ENCODE results near the gene CCNO.
A peak's percentile ranks its signal among the peaks of the same experiment; 100 is the strongest.

The CCNO gene

GRCh38 chr5:55227664-55228430 lies 5.6 kb downstream of the CCNO start:
- TF ChIP-seq ZNF274 (IDR thresholded peaks at IDR 0.05; ENCODE audit: low read depth, low read length), result no peak
- no peak for TF ChIP-seq SUZ12 (IDR thresholded peaks at IDR 0.05; ENCODE audit: extremely low read depth, insufficient read depth, insufficient read length)
- no peak for TF ChIP-seq YY1 (IDR thresholded peaks at IDR 0.05; ENCODE audit: insufficient read depth, insufficient read length)
- Histone ChIP-seq H3K9ac (ENCODE audit: insufficient read length, low read depth) (peak overlapping the region; percentile 64), H3K36me3 (ENCODE audit: insufficient read depth, insufficient read length, low read length) (no peaks in the 10 kb centered on the region), H3K9me3 (ENCODE audit: insufficient read depth, low read length) (peaks cover 21% of the 10 kb centered on the region), H3K4me3 (ENCODE audit: insufficient read length, low read depth) (peak overlapping the region; percentile 54), H3K27me3 (ENCODE audit: insufficient read depth, insufficient read length) (peaks cover 98% of the 10 kb centered on the region), H3K4me1 (ENCODE audit: insufficient read depth, insufficient read length) (no peaks in the 10 kb centered on the region)
- DNase-seq (ENCODE audit: low read depth, low spot score), result no peak

GRCh38 chr5:55226934-55227663 lies 6.3 kb downstream of the CCNO start, which contains the start of gene MCIDAS:
Gene MCIDAS, minus strand, starts transcription at chr5:55227315. Its CDS starts 177 bp downstream, at chr5:55227138.
- Histone ChIP-seq H3K36me3 (ENCODE audit: insufficient read depth, insufficient read length, low read length) (no peaks in the 10 kb centered on the region), H3K9me3 (ENCODE audit: insufficient read depth, low read length) (peaks cover 21% of the 10 kb centered on the region), H3K4me1 (ENCODE audit: insufficient read depth, insufficient read length) (no peaks in the 10 kb centered on the region), H3K4me3 (ENCODE audit: insufficient read length, low read depth) (peak within 1 kb of the TSS; percentile 54), H3K27me3 (ENCODE audit: insufficient read depth, insufficient read length) (peaks cover 98% of the 10 kb centered on the region), H3K9ac (ENCODE audit: insufficient read length, low read depth) (peak within 1 kb of the TSS; percentile 72)
- no peak for DNase-seq (ENCODE audit: low read depth, low spot score)
- TF ChIP-seq YY1 (IDR thresholded peaks at IDR 0.05; ENCODE audit: insufficient read depth, insufficient read length) (no peak), SUZ12 (IDR thresholded peaks at IDR 0.05; ENCODE audit: extremely low read depth, insufficient read depth, insufficient read length) (no peak), ZNF274 (IDR thresholded peaks at IDR 0.05; ENCODE audit: low read depth, low read length) (no peak)

DNA sequence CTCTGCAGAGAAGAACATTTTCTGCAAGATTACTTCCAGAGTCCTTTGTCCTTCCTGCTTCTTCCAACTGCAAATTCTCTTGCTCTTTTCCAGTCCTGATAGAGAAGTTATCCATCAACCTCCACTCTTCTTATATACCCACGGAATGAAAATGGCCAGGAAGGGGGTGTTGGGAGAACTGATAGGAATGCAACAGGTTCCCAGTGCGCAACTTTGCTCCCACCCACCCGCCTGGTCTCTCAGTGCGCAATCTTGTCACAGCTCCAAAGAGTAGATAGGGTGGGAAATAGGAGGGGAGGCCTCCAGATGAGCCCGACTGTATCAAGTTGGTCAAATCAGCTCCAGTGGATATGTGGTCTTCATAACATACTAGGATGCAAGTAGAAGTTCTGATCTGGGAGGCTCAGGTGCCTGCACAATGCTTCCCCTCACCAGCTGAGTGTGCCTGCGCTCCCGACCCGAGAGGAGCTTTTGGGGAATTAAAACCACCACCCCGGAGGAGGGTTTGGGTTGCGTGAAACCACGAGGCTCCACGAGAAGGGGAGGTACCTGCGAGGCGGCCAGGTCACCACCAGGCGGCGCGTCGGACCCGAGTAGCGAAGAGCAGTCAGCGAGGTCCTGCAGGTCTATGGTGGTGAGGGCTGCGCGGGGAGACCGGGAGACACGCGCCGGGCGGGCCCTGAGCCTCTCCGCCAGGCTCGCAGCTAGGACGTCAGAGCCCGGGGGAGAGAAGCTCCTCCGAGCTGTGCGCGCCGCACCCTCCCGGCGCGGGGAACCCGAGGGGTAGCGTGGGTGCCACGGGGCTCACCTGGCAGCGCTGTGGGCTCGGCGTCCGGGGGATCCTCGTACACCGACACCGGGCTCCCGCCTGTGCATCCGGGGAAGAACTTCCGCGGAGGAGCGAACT lies 7.1 kb downstream of the CCNO start:
- peaks cover 96% of the 10 kb centered on the region for H3K27me3 ChIP-seq (ENCODE audit: insufficient read depth, insufficient read length)

DNA sequence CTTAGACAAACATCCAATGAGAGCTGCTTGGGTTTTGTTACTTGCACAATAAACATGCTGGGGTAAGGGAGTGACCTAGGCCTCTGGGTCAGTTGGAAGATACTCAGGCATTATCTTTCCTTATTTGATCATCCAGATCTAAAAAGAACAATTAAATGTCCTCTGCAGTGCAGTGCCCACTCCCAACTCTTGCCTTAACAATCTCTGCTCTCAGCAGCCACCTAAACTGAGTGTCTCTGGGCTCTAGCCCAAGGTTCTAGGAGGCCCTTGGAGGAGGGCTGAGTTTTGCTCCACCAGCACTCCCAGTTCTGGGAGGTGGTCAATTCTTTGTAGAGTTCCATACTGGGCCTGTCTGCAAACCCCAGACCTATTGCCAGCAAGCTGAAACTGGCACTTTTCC lies 8.1 kb downstream of the CCNO start:
- peaks cover 21% of the 10 kb centered on the region for H3K9me3 ChIP-seq (ENCODE audit: insufficient read depth, low read length)
- no peak for DNase-seq (ENCODE audit: low read depth, low spot score)
- no peak overlapping the region for H3K9ac ChIP-seq (ENCODE audit: insufficient read length, low read depth)
- no peaks in the 10 kb centered on the region for H3K4me1 ChIP-seq (ENCODE audit: insufficient read depth, insufficient read length)
- H3K27me3 ChIP-seq (ENCODE audit: insufficient read depth, insufficient read length), result peaks cover 93% of the 10 kb centered on the region
- no peaks in the 10 kb centered on the region for H3K36me3 ChIP-seq (ENCODE audit: insufficient read depth, insufficient read length, low read length)
- TF ChIP-seq YY1 (IDR thresholded peaks at IDR 0.05; ENCODE audit: insufficient read depth, insufficient read length) (no peak), SUZ12 (IDR thresholded peaks at IDR 0.05; ENCODE audit: extremely low read depth, insufficient read depth, insufficient read length) (no peak), ZNF274 (IDR thresholded peaks at IDR 0.05; ENCODE audit: low read depth, low read length) (no peak)
- no peak overlapping the region for H3K4me3 ChIP-seq (ENCODE audit: insufficient read length, low read depth)

More for the DNA sequence above, 7.1 kb downstream of the CCNO start:
- Histone ChIP-seq H3K4me3 (ENCODE audit: insufficient read length, low read depth) (peak overlapping the region; percentile 54), H3K9me3 (ENCODE audit: insufficient read depth, low read length) (peaks cover 21% of the 10 kb centered on the region), H3K36me3 (ENCODE audit: insufficient read depth, insufficient read length, low read length) (no peaks in the 10 kb centered on the region), H3K4me1 (ENCODE audit: insufficient read depth, insufficient read length) (no peaks in the 10 kb centered on the region), H3K9ac (ENCODE audit: insufficient read length, low read depth) (peak overlapping the region; percentile 72)
- TF ChIP-seq SUZ12 (IDR thresholded peaks at IDR 0.05; ENCODE audit: extremely low read depth, insufficient read depth, insufficient read length) (no peak), YY1 (IDR thresholded peaks at IDR 0.05; ENCODE audit: insufficient read depth, insufficient read length) (no peak), ZNF274 (IDR thresholded peaks at IDR 0.05; ENCODE audit: low read depth, low read length) (no peak)
- no peak for DNase-seq (ENCODE audit: low read depth, low spot score)

GRCh38 chr5:55223812-55224240 lies 9.6 kb downstream of the CCNO start:
- no peak for DNase-seq (ENCODE audit: low read depth, low spot score)
- Histone ChIP-seq H3K9ac (ENCODE audit: insufficient read length, low read depth) (no peak overlapping the region), H3K4me3 (ENCODE audit: insufficient read length, low read depth) (no peak overlapping the region), H3K27me3 (ENCODE audit: insufficient read depth, insufficient read length) (peaks cover 87% of the 10 kb centered on the region), H3K36me3 (ENCODE audit: insufficient read depth, insufficient read length, low read length) (no peaks in the 10 kb centered on the region), H3K9me3 (ENCODE audit: insufficient read depth, low read length) (peaks cover 21% of the 10 kb centered on the region), H3K4me1 (ENCODE audit: insufficient read depth, insufficient read length) (no peaks in the 10 kb centered on the region)
- TF ChIP-seq SUZ12 (IDR thresholded peaks at IDR 0.05; ENCODE audit: extremely low read depth, insufficient read depth, insufficient read length) (no peak), ZNF274 (IDR thresholded peaks at IDR 0.05; ENCODE audit: low read depth, low read length) (no peak), YY1 (IDR thresholded peaks at IDR 0.05; ENCODE audit: insufficient read depth, insufficient read length) (no peak)

DNA sequence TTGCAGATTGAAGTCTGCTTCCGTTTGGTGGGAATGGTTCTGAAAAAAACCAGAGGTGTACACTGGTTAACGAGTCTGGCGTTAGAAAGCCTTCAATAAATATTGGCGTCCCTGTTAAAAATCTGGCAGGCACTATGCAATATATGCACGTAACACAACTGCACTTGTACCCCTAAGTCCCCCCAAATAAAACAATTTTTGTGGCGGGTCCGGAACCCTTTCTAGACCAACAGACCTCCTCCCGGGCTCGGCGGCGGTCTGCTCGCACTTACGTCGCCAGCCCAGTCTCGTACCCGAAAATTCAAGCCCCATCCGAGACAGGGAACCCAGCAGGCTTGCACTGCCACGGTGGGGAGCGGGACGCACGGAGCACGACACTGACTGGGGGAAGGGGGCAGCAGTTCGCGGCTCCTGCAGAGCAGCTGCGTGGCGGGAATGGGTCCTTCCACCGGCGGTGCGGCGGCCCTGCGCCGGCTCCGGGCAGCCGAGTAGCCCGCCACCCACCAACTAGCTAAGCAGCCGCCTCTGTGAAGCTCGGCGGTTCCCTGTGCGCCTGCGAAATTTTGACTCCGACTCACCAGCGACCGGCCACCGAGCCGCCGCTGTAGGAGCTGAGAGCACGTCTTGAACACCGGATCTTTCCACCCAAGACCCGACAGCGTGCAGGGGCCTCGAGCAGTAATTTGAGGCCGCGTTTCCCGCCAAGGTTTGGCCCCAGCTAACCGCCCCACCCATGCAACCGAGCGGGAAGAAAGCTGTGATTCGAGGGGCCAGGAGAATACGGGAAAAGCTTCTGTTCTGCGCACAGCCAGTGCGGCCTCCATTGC lies 10.2 kb downstream of the CCNO start:
- H3K36me3 ChIP-seq (ENCODE audit: insufficient read depth, insufficient read length, low read length), result no peaks in the 10 kb centered on the region
- peaks cover 15% of the 10 kb centered on the region for H3K9me3 ChIP-seq (ENCODE audit: insufficient read depth, low read length)
- no peak overlapping the region for H3K9ac ChIP-seq (ENCODE audit: insufficient read length, low read depth)
- H3K4me3 ChIP-seq (ENCODE audit: insufficient read length, low read depth), result no peak overlapping the region
- no peak for DNase-seq (ENCODE audit: low read depth, low spot score)
- peaks cover 80% of the 10 kb centered on the region for H3K27me3 ChIP-seq (ENCODE audit: insufficient read depth, insufficient read length)
- TF ChIP-seq ZNF274 (IDR thresholded peaks at IDR 0.05; ENCODE audit: low read depth, low read length) (no peak), SUZ12 (IDR thresholded peaks at IDR 0.05; ENCODE audit: extremely low read depth, insufficient read depth, insufficient read length) (no peak), YY1 (IDR thresholded peaks at IDR 0.05; ENCODE audit: insufficient read depth, insufficient read length) (no peak)
- no peaks in the 10 kb centered on the region for H3K4me1 ChIP-seq (ENCODE audit: insufficient read depth, insufficient read length)
